ENCODE data around the gene UBE2S. TPM values are rescaled to one million over a fixed set of nuclear protein-coding genes. Genes with fewer than 3 reads are reported as not detected.

Gene UBE2S
- total and polyA plus RNA-seq, 4 donors = 11.3 to 25.6 (median 20.0) TPM

DNA sequence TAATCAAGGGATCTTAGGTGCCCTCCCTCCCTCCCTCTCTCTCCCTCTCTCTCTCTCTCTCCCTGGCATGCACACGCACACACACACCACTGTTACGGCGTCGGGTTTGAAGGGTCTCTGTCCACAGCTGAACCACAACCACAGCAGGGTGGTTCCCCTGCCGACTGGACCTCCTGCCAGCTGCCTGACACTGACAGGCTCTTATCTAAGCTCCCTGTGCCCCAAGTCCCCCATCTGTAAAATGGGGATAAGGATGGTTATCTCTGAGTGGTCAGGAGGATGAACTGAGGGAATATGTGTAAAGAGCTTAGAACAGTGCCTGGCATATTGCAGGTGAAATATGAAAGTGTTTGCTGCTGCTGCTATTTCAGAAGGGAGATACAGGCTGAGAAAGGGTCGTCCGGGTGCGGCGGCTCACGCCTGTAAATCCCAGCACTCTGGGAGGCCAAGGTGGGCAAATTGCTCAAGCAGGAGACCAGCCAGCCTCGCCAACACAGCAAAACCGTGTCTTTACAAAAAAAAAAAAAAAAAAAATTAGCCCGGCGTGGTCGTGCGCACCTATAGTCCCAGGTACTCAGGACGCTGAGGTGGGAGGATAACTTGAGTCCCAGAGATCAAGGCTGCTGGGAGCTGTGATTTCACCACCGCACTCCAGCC is 36.4 kb upstream of the UBE2S start:
- TF ChIP-seq, protein P1, sequence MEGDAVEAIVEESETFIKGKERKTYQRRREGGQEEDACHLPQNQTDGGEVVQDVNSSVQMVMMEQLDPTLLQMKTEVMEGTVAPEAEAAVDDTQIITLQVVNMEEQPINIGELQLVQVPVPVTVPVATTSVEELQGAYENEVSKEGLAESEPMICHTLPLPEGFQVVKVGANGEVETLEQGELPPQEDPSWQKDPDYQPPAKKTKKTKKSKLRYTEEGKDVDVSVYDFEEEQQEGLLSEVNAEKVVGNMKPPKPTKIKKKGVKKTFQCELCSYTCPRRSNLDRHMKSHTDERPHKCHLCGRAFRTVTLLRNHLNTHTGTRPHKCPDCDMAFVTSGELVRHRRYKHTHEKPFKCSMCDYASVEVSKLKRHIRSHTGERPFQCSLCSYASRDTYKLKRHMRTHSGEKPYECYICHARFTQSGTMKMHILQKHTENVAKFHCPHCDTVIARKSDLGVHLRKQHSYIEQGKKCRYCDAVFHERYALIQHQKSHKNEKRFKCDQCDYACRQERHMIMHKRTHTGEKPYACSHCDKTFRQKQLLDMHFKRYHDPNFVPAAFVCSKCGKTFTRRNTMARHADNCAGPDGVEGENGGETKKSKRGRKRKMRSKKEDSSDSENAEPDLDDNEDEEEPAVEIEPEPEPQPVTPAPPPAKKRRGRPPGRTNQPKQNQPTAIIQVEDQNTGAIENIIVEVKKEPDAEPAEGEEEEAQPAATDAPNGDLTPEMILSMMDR (IDR thresholded peaks at IDR 0.05; ENCODE audit: control extremely low read depth, extremely low read depth) = no peak
- ATAC-seq (ENCODE audit: insufficient read depth, low FRiP score) = no peak
- peaks cover 12 to 79% (median 50%) of the 10 kb centered on the region in 3 donors for H3K27me3 ChIP-seq (ENCODE audit: control insufficient read depth in 3 of 3, insufficient read depth in 3 of 3, low read length in 2 of 3)
- 34 to 37% methylated on average over 18 of the region's 18 CpGs for WGBS, 2 donors
- H3K36me3 ChIP-seq (ENCODE audit: control insufficient read depth in 4 of 4, insufficient read depth in 4 of 4, low read length in 4 of 4) = no peaks in the 10 kb centered on the region
- peaks cover 0 to 9% (median 0%) of the 10 kb centered on the region in 4 donors for H3K9me3 ChIP-seq (ENCODE audit: control insufficient read depth in 4 of 4, insufficient read depth in 3 of 4, low read length in 3 of 4)
- no peak overlapping the region for H3K27ac ChIP-seq (ENCODE audit: low read depth in 1 of 2, low read length in 1 of 2)
- DNase-seq = no peak
- no peak overlapping the region for H3K9ac ChIP-seq (ENCODE audit: insufficient read depth in 1 of 2, low read length in 2 of 2)
- H3K4me1 ChIP-seq (ENCODE audit: control insufficient read depth in 5 of 5, insufficient read depth in 5 of 5, low read length in 5 of 5) = peaks cover 0 to 11% (median 0%) of the 10 kb centered on the region in 5 donors
- H3K4me3 ChIP-seq = no peak overlapping the region

DNA sequence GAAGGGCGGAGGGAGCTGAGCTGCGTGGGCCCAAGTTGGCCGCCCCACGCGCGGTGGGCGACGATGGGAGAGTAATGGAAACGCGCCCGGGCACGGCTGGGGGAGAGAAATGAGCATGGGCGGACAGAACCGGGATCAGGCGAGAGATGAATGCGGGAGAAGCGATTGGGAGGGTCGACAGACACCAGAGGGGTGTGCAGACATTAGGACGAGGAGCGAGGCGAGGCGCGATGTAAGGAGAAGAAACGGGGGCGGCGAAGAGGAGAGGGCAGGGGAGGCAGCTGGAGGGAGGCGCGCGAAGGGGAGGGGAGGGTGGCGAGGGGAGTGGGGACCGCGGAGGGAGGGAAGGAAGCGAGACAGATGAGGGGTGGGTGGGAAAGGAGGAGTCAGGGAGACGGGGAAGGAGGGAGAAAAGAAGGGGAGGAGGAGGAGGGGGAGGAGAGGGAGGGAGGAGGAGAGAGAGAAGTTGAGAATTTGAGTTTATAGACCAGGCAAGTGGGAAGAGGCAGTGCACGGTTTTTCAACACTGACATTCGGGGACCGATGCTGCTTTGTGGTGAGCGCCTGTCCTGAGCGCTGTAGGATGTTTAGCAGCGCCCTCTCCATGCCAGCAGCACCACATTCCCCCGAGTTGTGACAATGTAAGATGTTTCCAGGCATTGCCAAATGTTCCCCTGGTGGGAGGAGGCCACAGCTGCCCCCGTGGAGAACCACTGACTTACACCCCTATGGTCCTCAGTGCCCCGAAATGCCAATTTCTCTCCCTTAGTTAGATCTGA is 35.6 kb upstream of the UBE2S start, which contains the start of gene SHISA7:
TSS of gene SHISA7 (minus strand) at position 256 of the 779 bp plus-strand sequence. CDS start 437 bp downstream, outside the sequence.
- ATAC-seq (ENCODE audit: insufficient read depth, low FRiP score) (no peak), DNase-seq (no peak)
- Histone ChIP-seq H3K9ac (ENCODE audit: insufficient read depth in 1 of 2, low read length in 2 of 2) (no peak within 1 kb of the TSS), H3K9me3 (ENCODE audit: control insufficient read depth in 4 of 4, insufficient read depth in 3 of 4, low read length in 3 of 4) (peaks cover 0 to 10% (median 0%) of the 10 kb centered on the region in 4 donors), H3K27me3 (ENCODE audit: control insufficient read depth in 3 of 3, insufficient read depth in 3 of 3, low read length in 2 of 3) (peaks cover 12 to 84% (median 51%) of the 10 kb centered on the region in 3 donors), H3K4me3 (no peak within 1 kb of the TSS), H3K4me1 (ENCODE audit: control insufficient read depth in 5 of 5, insufficient read depth in 5 of 5, low read length in 5 of 5) (peaks cover 0 to 11% (median 0%) of the 10 kb centered on the region in 5 donors), H3K36me3 (ENCODE audit: control insufficient read depth in 4 of 4, insufficient read depth in 4 of 4, low read length in 4 of 4) (no peaks in the 10 kb centered on the region), H3K27ac (ENCODE audit: low read depth in 1 of 2, low read length in 1 of 2) (no peak within 1 kb of the TSS)
- TF ChIP-seq, protein P1 (IDR thresholded peaks at IDR 0.05; ENCODE audit: control extremely low read depth, extremely low read depth) = no peak
- WGBS, 2 donors = 3% methylated on average over 43 of the region's 43 CpGs

DNA sequence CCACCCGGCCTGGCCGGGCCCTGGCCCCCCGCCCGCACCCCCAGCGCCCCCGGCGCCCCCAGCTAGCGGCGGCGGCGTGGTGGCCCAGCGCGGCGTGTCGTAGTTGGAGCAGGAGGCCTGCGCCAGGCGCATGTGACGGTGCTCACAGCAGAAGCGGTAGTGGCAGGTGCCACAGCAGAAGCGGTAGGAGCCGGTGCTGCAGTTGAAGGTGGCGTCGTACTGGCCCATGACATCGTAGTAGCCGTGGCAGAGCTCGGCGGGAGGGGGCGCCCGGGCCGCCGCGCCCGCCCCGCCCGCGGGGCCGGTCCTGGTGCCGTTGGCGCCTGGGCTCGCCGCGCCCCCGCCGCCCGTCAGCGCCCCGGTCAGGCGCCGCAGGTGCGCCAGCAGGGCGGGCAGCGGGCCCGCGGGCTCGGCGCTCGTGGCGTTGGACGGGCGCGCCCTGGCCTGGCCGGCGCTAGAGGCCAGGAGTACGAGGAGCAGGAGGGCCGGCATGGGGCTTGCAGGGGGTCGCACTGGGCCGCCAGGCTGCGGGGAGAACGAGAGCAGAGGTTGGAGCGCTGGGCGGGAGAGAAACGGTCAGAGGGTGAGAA is 34.9 kb upstream of the UBE2S start:
- H3K9ac ChIP-seq (ENCODE audit: insufficient read depth in 1 of 2, low read length in 2 of 2) = no peak overlapping the region
- H3K27ac ChIP-seq (ENCODE audit: low read depth in 1 of 2, low read length in 1 of 2) = no peak overlapping the region
- peaks cover 0 to 10% (median 0%) of the 10 kb centered on the region in 4 donors for H3K9me3 ChIP-seq (ENCODE audit: control insufficient read depth in 4 of 4, insufficient read depth in 3 of 4, low read length in 3 of 4)
- ATAC-seq (ENCODE audit: insufficient read depth, low FRiP score) (no peak), DNase-seq (no peak)
- H3K36me3 ChIP-seq (ENCODE audit: control insufficient read depth in 4 of 4, insufficient read depth in 4 of 4, low read length in 4 of 4) = no peaks in the 10 kb centered on the region
- no peak overlapping the region for H3K4me3 ChIP-seq
- WGBS, 2 donors = 0 to 2% methylated on average over 37 to 72 of the region's 72 CpGs
- H3K4me1 ChIP-seq (ENCODE audit: control insufficient read depth in 5 of 5, insufficient read depth in 5 of 5, low read length in 5 of 5) = peaks cover 0 to 11% (median 0%) of the 10 kb centered on the region in 5 donors
- TF ChIP-seq, protein P1 (IDR thresholded peaks at IDR 0.05; ENCODE audit: control extremely low read depth, extremely low read depth) = no peak
- peaks cover 12 to 76% (median 51%) of the 10 kb centered on the region in 3 donors for H3K27me3 ChIP-seq (ENCODE audit: control insufficient read depth in 3 of 3, insufficient read depth in 3 of 3, low read length in 2 of 3)
